Stimulated activated naive CD4-positive, alpha-beta T cell treated with Interleukin-2 at 50 U/mL for 16 hours (primary cell): ENCODE data around the gene SOX14.

ENCODE experiments used
- DNase-seq: peaks from one replicate; lab custom pipeline; 2025; lab: John Stamatoyannopoulos, UW

SOX14 gene

DNA sequence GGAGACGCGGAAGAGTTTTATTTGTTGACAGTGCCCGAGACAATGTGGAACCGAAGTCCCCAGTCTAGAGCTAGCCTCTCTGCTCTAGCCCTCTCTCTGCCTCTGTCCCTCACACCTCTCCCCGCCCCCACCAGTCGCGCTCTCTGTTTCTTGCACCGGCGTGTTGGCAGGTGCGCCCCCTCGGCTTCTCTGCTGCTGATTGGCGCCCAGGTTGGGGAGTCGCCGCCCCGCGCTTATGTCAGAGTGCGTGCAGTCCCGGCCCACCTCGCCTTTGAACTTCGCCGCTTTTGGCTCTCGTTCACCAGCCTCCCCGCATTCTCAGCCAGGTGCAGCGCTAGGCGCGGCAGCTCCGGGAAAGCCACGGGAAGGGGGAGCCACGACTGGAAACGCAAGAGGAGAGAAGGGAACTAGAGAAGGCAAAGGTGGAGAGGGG lies at the start of gene SOX14:
SOX14 (plus strand) TSS at position 315 of the 433 bp plus-strand sequence. CDS start 470 bp downstream, outside the sequence.
- DNase-seq, result no peak

- DNase-seq, result no peak
Measured at GRCh38 chr3:137714551-137714950, 49.6 kb upstream of the SOX14 start.

GRCh38 chr3:137724240-137724639 lies 39.9 kb upstream of the SOX14 start:
- no peak for DNase-seq

GRCh38 chr3:137737208-137737607 lies 26.9 kb upstream of the SOX14 start:
- DNase-seq, result no peak

GRCh38 chr3:137738710-137739109 lies 25.4 kb upstream of the SOX14 start:
- DNase-seq, result no peak

- DNase-seq, result no peak
Measured at GRCh38 chr3:137743608-137744007, 20.5 kb upstream of the SOX14 start.

GRCh38 chr3:137746808-137747207 lies 17.3 kb upstream of the SOX14 start:
- DNase-seq, result no peak

DNA sequence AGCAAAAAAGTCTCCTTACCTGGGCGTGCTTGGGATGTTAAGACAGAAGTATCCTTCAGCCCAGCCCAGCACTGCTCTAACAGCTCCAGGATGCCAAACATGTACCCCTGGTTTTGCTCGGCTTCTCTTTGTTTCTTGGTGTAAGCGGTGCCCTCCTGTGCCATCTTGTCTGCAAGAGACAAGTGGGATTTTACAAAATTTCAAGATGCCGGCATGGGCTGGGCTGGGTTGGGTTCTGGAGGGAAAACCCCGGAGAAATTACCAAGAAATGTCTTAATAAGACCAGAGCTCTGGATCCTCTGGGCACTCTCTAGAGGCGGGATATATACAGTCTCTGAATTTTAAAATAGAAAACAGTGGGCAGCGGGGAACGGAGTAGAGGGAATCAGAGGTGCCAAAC lies 4.6 kb upstream of the SOX14 start:
- DNase-seq, result no peak

- no peak for DNase-seq
Measured at GRCh38 chr3:137760341-137761098, 3.6 kb upstream of the SOX14 start.

DNA sequence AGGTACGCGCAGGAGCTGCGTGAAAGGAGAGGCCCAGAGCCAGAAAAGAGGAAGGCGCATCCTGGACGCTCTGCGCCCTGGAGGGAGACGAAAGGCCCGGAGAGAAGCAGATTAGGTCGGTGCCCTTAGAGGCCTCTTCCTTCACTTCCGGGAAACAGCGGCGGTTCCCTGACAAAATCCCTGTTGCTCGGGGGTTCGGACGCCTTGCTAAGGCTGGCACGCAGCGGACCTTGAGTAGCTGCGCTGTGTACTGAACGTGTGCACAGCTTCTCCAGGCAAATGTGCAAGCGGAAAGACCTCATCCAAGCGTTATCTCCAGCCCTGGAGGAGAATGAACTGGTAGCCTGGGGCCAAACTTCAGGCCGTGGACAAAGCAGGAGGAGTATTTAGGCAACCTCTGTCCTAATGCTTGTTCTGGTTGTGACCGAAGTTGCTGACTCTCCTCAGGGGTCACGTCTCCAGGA lies 3.0 kb upstream of the SOX14 start:
- no peak for DNase-seq

DNA sequence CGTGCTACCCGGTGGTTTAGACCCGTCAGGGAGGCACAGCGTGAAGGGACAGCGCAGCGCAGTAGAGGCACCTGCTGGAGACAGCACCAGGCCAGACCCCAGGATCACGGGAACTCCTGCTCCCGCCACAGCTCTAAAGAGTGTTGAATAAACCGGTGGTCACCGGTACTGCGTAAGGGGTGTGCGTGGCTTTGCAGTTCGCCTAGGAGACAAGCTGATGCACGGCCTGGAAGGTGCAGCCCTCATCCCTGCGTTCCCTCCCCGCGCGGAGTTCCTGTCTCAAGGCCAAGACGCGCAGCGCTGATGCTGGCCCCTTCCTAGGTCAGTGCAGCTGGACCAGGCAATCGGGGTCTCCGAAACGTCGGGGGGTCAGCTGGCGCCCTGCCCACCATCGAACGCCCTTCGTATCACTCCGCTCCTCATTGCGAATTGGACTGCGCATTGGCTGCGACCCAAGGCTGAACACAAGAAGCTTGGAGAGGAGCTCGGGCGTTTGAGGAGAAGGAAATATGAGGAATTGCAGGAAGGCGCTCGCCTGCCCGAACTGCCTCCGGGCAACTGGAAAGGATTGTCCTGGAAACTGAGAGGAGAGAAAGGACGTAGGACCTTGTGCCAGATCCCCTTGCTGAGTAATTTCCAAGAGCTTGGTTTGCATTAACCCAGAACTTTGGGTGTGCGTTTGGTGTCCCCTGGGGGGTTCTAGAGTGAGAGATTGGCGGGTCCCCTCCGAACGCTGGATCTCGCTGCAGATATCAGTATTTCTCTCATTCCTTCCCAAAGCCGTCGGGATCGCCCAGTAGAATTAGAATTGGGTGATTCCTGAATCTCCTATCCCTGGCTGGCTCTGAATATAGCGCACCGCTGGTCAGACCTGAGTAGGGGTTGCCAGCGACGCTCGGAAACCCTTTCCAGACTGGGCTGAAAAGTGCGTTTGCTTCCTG lies 2.3 kb upstream of the SOX14 start:
- no peak for DNase-seq

DNA sequence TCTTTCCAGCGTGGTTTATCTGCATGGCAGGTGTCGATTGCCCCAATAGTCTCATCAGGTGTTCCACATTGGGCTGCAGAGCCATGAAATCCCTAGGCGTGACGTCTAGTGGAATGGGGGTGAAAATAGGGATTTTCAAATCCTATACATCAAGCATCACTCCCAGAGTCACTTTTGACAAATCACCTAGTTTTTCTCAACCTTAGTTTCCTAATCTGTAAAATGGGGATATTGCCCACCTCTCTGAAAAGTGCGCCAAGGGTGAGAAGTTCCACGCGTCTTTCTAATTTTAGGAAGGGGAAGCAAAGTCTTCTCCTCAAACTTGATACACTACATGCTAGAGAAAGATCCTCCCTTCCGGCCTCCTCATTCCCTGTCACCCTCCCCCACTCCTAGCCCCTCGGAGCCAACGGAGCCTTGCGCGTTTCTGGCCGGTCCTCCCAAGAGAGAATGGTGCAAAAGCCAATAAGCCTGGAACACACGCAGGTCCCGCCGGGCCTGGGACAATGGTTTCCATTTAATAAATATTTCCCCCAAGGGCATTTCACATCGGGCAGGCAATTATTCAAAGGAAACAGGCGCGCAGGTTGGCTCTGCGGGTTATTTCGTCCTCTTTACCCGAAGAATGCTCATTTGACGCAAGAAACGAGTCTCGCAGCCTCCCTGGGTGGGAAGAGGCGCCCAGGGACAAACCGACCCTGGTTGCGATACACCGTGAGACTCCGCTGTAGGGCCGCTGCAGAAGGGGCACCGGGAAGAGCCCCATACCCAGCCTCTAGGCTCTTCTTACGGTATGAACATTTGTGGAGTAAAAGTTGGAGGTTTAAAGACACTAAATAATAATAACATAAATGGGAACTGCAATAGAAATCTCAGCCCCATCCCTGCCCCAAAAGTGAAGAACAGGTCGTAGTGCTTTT lies 1.2 kb upstream of the SOX14 start:
- DNase-seq, result no peak

DNA sequence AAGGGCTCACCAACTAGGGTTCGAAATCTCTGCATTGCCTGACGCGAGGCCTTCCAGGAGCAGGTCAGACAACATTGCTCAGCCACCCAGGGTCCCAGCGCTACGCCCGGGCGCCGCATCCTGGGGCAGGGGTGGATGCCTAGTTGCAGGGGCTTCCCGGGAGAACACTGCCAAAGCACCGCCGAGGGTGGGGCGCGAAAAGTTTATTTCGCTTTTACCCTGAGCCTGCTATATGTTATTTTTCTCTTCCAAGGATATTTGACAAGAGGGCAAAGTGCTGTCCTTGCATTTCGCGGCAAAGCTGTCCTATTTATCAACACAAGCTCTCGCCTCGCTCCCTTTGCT lies 549 bp upstream of the SOX14 start:
- DNase-seq, result no peak

- no peak for DNase-seq
Measured at GRCh38 chr3:137764563-137765309, 621 bp downstream of the SOX14 start.

DNA sequence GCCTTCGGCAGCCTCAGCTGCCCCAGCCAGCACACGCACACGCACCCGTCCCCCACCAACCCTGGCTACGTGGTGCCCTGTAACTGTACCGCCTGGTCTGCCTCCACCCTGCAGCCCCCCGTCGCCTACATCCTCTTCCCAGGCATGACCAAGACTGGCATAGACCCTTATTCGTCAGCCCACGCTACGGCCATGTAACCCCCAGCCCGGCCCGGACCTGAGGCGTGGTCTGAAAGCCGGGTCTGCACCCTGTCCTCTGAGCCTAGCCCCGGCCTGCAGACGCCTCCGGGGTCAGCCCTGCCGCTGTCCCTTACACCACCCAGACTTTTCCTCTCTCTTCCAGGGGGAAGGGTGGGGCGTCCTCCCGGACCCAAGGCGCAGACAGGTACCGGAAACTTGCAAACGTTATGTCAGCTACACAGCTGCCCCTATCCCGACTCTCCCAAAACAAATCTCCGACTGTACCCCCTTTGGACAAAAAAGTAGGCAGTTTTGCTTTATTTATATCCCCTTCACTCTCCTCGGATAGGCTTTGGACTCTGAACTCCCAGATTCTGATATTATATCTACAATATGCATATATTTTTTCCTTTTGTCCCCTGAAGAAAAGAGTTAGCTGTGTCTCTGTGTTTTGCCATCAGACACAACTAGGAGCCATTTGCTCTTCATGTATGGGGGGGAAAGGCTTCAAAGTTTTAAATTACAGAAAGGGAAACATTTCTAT lies 1.4 kb downstream of the SOX14 start:
- DNase-seq, result no peak

- no peak for DNase-seq
Measured at GRCh38 chr3:137766041-137766875, 2.1 kb downstream of the SOX14 start.

- DNase-seq, result no peak
Measured at GRCh38 chr3:137766876-137767537, 2.9 kb downstream of the SOX14 start.

GRCh38 chr3:137767538-137768360 lies 3.6 kb downstream of the SOX14 start:
- DNase-seq, result no peak
